Mesothelial cell of epicardium (in vitro differentiated cells): ENCODE results near the gene TP53I3. TPM values are rescaled to one million over a fixed set of nuclear protein-coding genes. Genes with fewer than 3 reads are reported as not detected.
"Not testable (repeated sequence)": the region's sequence is repeated elsewhere in the genome, so short reads cannot be mapped to it uniquely, and the experiment has no call there.

Experiments
- DNase-seq, 2 experiments: peaks; one replicate each; pipeline ENCODE4 v3.0.0; 2021; ENCODE audit warnings: low spot score in 2 of 2; ENCODE audit not compliant: unreplicated experiment in 2 of 2
- H3K27ac Mint-ChIP-seq: 2 replicates; pipeline ENCODE4 v1.8.0; 2021; ENCODE audit warnings: mixed read lengths
- H3K27me3 Mint-ChIP-seq: 2 replicates; pipeline ENCODE4 v1.8.0; 2021; ENCODE audit warnings: low read depth, mixed read lengths
- H3K36me3 Mint-ChIP-seq: 2 replicates; pipeline ENCODE4 v1.8.0; 2021; ENCODE audit warnings: mixed read lengths
- H3K4me1 Mint-ChIP-seq: 2 replicates; pipeline ENCODE4 v1.8.0; 2021; ENCODE audit warnings: mixed read lengths
- H3K4me3 Mint-ChIP-seq: 2 replicates; pipeline ENCODE4 v1.8.0; 2021; ENCODE audit warnings: mild to moderate bottlenecking, moderate library complexity, mixed read lengths
- H3K9me3 Mint-ChIP-seq: 2 replicates; pipeline ENCODE4 v1.8.0; 2021; ENCODE audit warnings: mixed read lengths
- total RNA-seq: library from RNA; stranded (reverse); gene quantifications from 3 replicates; pipeline ENCODE4 v1.2.1, GENCODE V29; 2021
- TF ChIP-seq, protein P1 (sequence below): fragments of 200-600 bp; sonication (generic); IDR thresholded peaks from one replicate; pipeline ENCODE4 v1.5.0; 2021; ENCODE audit warnings: antibody characterized with exemption; ENCODE audit not compliant: unreplicated experiment

Gene TP53I3
- total RNA-seq, 1 donor from 2014 or later, result 43.8 TPM

DNA sequence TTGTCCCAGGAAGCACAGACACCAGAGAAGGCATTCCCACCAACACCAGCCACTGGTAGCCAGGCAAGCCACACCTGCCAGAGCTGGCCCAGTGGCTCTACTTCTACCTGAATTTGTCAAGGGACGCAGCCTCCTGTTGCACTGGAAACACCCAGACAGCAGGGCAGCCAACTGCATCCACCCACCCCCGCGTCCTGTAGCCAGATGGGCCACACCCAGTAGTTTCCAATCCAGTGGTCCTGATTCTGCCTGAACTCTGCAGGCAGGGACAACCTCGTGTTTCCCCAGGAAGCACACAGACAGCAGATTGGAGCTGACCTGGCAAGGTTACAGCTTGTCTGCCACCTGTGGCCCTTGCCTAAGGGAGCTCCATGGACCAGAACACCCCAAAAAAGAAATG is 20.3 kb upstream of the TP53I3 start:
- no peak overlapping the region for H3K4me3 Mint-ChIP-seq
- H3K27ac Mint-ChIP-seq, result no peak overlapping the region
- H3K4me1 Mint-ChIP-seq, result no peaks in the 10 kb centered on the region
- peaks cover 47% of the 10 kb centered on the region for H3K9me3 Mint-ChIP-seq
- H3K36me3 Mint-ChIP-seq, result peaks cover 45% of the 10 kb centered on the region
- H3K27me3 Mint-ChIP-seq, result no peaks in the 10 kb centered on the region
- no peak for DNase-seq
- TF ChIP-seq, protein P1, sequence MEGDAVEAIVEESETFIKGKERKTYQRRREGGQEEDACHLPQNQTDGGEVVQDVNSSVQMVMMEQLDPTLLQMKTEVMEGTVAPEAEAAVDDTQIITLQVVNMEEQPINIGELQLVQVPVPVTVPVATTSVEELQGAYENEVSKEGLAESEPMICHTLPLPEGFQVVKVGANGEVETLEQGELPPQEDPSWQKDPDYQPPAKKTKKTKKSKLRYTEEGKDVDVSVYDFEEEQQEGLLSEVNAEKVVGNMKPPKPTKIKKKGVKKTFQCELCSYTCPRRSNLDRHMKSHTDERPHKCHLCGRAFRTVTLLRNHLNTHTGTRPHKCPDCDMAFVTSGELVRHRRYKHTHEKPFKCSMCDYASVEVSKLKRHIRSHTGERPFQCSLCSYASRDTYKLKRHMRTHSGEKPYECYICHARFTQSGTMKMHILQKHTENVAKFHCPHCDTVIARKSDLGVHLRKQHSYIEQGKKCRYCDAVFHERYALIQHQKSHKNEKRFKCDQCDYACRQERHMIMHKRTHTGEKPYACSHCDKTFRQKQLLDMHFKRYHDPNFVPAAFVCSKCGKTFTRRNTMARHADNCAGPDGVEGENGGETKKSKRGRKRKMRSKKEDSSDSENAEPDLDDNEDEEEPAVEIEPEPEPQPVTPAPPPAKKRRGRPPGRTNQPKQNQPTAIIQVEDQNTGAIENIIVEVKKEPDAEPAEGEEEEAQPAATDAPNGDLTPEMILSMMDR, result no peak

DNA sequence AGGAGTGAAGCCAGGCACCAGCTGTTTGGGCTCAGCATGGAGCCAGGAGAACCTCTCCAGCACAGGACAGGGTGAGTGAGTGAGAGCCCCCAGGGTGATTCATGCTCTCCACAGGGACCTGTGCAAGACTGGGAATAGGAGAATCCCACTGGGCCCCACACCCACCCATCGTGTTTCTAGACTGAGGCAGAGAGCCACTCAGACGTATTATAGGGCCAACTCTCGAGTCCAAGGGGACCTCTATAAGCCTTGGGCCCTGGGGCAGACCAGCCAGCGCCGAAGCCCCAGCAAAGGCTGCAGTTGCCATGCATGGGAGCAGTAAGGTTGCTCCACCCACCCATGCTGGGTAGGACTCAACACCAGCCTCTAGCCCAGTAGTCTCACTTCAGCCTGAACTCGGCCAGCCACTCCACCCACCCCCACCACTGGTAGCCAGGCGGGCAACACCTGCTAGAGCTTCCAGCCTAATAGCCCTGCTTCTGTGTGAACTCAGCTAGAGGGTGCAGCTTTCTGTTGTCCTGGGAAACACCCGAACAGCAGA is 19.5 kb upstream of the TP53I3 start:
- peaks cover 46% of the 10 kb centered on the region for H3K9me3 Mint-ChIP-seq
- no peaks in the 10 kb centered on the region for H3K27me3 Mint-ChIP-seq
- H3K27ac Mint-ChIP-seq, result no peak overlapping the region
- no peak for DNase-seq
- H3K4me3 Mint-ChIP-seq, result no peak overlapping the region
- H3K4me1 Mint-ChIP-seq, result no peaks in the 10 kb centered on the region
- TF ChIP-seq, protein P1, result no peak
- peaks cover 48% of the 10 kb centered on the region for H3K36me3 Mint-ChIP-seq

DNA sequence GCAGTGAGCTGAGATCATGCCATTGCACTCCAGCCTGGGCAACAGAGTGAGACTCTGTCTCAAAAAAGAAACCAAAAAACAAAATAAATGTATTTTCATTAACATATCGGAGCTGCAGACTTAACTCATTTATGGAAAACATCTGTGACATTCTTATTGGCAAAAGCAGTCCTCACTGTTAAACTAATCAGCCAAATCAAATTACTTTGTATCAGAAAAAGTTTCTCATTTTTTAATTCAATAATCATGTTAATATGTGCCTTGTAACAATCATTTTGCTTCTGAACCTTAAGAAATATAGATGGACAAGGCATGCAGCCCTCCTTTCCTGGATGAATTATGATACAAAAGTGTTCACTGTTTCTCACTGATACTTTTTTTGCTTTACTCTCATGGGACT is 18.0 kb upstream of the TP53I3 start:
- Mint-ChIP-seq H3K27ac (no peak overlapping the region), H3K4me1 (no peaks in the 10 kb centered on the region), H3K4me3 (no peak overlapping the region), H3K27me3 (no peaks in the 10 kb centered on the region), H3K36me3 (peaks cover 49% of the 10 kb centered on the region), H3K9me3 (peaks cover 50% of the 10 kb centered on the region)
- no peak for DNase-seq
- TF ChIP-seq, protein P1, result no peak

DNA sequence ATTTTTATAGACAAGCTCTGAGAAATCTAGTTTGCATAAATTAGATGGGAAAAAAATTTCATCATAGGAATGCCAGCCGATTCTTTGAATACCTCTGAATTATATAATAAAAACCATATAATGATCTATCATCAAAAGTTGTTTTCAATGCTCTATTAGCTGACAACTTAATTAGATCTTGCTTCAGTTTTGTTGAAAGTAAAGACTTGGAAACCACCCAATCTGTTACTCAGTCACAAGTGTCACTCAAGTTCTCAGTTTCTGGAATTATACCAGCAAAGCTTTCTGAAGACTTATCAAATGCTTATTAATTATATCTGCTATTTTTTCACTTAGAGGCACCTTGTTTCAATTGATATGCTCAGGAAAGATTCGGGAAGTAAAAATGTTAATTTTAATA is 17.4 kb upstream of the TP53I3 start:
- Mint-ChIP-seq H3K27ac (no peak overlapping the region), H3K9me3 (peaks cover 50% of the 10 kb centered on the region), H3K4me3 (no peak overlapping the region), H3K36me3 (peaks cover 48% of the 10 kb centered on the region), H3K4me1 (no peaks in the 10 kb centered on the region), H3K27me3 (no peaks in the 10 kb centered on the region)
- TF ChIP-seq, protein P1, result no peak
- DNase-seq, result no peak

DNA sequence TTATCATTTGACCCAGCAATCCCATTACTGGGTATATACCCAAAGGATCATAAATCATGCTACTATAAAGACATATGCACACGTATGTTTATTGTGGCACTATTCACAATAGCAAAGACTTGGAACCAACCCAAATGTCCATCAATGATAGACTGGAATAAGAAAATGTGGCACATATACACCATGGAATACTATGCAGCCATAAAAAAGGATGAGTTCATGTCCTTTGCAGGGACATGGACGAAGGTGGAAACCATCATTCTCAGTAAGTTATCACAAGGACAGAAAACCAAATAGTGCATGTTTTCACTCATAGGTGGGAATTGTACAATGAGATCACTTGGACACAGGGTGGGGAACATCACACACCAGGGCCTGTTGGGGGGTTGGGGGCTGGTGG is 16.1 kb upstream of the TP53I3 start:
- H3K27ac Mint-ChIP-seq, DNase-seq, H3K4me1 Mint-ChIP-seq, H3K27me3 Mint-ChIP-seq, H3K4me3 Mint-ChIP-seq: not testable (repeated sequence)
- Mint-ChIP-seq H3K36me3 (peaks cover 52% of the 10 kb centered on the region), H3K9me3 (peaks cover 48% of the 10 kb centered on the region)

DNA sequence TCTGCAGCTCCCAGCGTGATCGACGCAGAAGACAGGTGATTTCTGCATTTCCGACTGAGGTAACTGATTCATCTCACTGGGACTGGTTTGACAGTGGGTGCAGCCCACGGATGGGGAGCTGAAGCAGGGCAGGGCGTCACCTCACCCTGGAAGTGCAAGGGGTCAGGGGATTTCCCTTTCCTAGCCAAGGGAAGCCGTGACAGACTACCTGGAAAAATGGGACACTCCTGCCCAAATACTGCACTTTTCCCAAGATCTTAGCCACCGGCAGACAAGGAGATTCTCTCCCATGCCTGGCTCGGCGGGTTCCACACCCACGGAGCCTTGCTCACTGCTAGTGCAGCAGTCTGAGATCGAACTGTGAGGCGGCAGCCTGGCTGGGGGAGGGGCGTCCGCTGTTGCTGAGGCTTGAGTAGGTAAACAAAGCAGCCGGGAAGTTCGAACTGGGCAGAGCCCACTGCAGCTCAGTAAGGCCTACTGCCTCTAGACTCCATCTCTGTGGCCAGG is 10.6 kb upstream of the TP53I3 start:
- not testable (repeated sequence) for H3K4me1 Mint-ChIP-seq, H3K4me3 Mint-ChIP-seq, H3K27me3 Mint-ChIP-seq, H3K27ac Mint-ChIP-seq, DNase-seq
- Mint-ChIP-seq H3K9me3 (peaks cover 38% of the 10 kb centered on the region), H3K36me3 (peaks cover 47% of the 10 kb centered on the region)

DNA sequence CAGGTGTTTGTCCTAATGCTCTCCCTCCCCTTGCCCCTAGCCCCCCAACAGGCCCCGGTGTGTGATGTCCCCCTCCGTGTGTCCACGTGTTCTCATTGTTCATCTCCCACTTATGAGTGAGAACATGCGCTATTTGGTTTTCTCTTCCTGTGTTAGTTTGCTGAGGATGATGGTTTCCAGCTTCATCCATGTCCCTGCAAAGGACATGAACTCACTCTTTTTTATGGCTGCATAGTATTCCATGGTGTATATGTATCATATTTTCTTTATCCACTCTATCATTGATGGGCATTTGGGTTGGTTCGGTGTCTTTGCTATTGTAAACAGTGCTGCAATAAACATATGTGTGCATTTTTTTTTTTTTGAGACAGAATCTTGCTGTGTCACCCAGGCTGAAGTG is 8.6 kb upstream of the TP53I3 start:
- Mint-ChIP-seq H3K36me3 (peaks cover 49% of the 10 kb centered on the region), H3K9me3 (peaks cover 22% of the 10 kb centered on the region)
- not testable (repeated sequence) for H3K4me1 Mint-ChIP-seq, H3K27me3 Mint-ChIP-seq, H3K4me3 Mint-ChIP-seq, DNase-seq, H3K27ac Mint-ChIP-seq
